PC-3 (cell line): Measurements from ENCODE around the gene RSPO4. TPM values are rescaled to one million over a fixed set of nuclear protein-coding genes. Genes with fewer than 3 reads are reported as not detected.

Experiments used
- ATAC-seq: fragments of 200-7000 bp; cut with Tn5 transposase; 2 replicates; pipeline ENCODE4 v1.9.1; 2020; ENCODE audit warnings: mild to moderate bottlenecking, moderate library complexity
- BruUV-seq: library from RNA; stranded (reverse); fragments of 400-500 nt; replicated peaks from 2 replicates; lab custom pipeline; 2021; lab: Mats Ljungman, UMichigan
- CTCF ChIA-PET: fragments of 300-600 bp; sonication (Branson Sonifier 250); formaldehyde crosslinking; loops from one replicate; lab custom pipeline; 2022; ENCODE audit warnings: antibody characterized with exemption; lab: Charles Lee
- POLR2A ChIA-PET: fragments of 300-600 bp; sonication (Branson Sonifier 250); formaldehyde crosslinking; loops from one replicate; lab custom pipeline; 2022; ENCODE audit warnings: antibody characterized with exemption; ENCODE audit not compliant: unreplicated experiment; lab: Charles Lee
- DNase-seq: peaks from one replicate; pipeline ENCODE4 v3.0.0-alpha.2; 2015
- H2AFZ ChIP-seq: fragments of 300-600 bp; sonication (generic); 2 replicates; pipeline ENCODE4 v1.6.0; 2016; ENCODE audit warnings: antibody characterized with exemption, low read length
- H3F3A ChIP-seq: fragments of 300-600 bp; sonication (generic); one replicate; pipeline ENCODE4 v1.6.0; 2017; ENCODE audit warnings: antibody characterized with exemption, low read length, control low read depth, mild to moderate bottlenecking; ENCODE audit not compliant: unreplicated experiment
- H3K27ac ChIP-seq: fragments of 300-600 bp; sonication (generic); 2 replicates; pipeline ENCODE4 v1.5.1; 2016; ENCODE audit warnings: mild to moderate bottlenecking, low read length
- H3K27me3 ChIP-seq: fragments of 300-600 bp; sonication (generic); 2 replicates; pipeline ENCODE4 v1.6.1; 2016; ENCODE audit warnings: low read length, mixed read lengths
- H3K36me3 ChIP-seq: fragments of 300-600 bp; sonication (generic); 2 replicates; pipeline ENCODE4 v1.6.1; 2016; ENCODE audit warnings: low read depth, mixed run types, low read length, mixed read lengths
- H3K4me1 ChIP-seq: fragments of 300-600 bp; sonication (generic); 2 replicates; pipeline ENCODE4 v1.5.1; 2016; ENCODE audit warnings: low read length; ENCODE audit not compliant: insufficient read depth
- H3K4me2 ChIP-seq: fragments of 300-600 bp; sonication (generic); 2 replicates; pipeline ENCODE4 v1.6.0; 2016; ENCODE audit warnings: low read length
- H3K4me3 ChIP-seq: fragments of 300-600 bp; sonication (generic); 2 replicates; pipeline ENCODE4 v1.5.1; 2016; ENCODE audit warnings: mild to moderate bottlenecking, low read length, mixed read lengths
- H3K79me2 ChIP-seq: fragments of 300-600 bp; sonication (generic); 2 replicates; pipeline ENCODE4 v1.6.1; 2017; ENCODE audit warnings: low read length, mixed read lengths
- H3K9ac ChIP-seq: fragments of 300-600 bp; sonication (generic); 2 replicates; pipeline ENCODE4 v1.6.0; 2016; ENCODE audit warnings: mild to moderate bottlenecking, low read length
- H3K9me2 ChIP-seq: fragments of 300-600 bp; sonication (generic); replicated peaks from 2 replicates; pipeline ENCODE4 v1.6.1; 2016; ENCODE audit warnings: mixed run types, low read length, mixed read lengths
- H3K9me3 ChIP-seq: fragments of 300-600 bp; sonication (generic); 2 replicates; pipeline ENCODE4 v1.6.1; 2016; ENCODE audit warnings: low read length, mixed read lengths
- H4K20me1 ChIP-seq: fragments of 300-600 bp; sonication (generic); 2 replicates; pipeline ENCODE4 v1.6.1; 2016; ENCODE audit warnings: low read length, mixed read lengths
- EZH2 ChIP-seq: fragments of 300-600 bp; sonication (generic); IDR thresholded peaks from one replicate; pipeline ENCODE4 v1.6.1; 2017; ENCODE audit warnings: antibody characterized with exemption, mild to moderate bottlenecking, low read length; ENCODE audit not compliant: unreplicated experiment
- EZH2phosphoT487 ChIP-seq: fragments of 300-600 bp; sonication (generic); IDR thresholded peaks from 2 replicates; pipeline ENCODE4 v1.6.1; 2018; ENCODE audit warnings: mild to moderate bottlenecking, antibody characterized with exemption, low read length, borderline replicate concordance
- intact Hi-C: fragments of 100-400 bp; cut with micrococcal nuclease; formaldehyde crosslinking; loops from 2 replicates; pipeline ENCODE4 v1.9.0; 2023
- total RNA-seq: library from RNA; depleted of rRNA; stranded (reverse); fragments of >200 nt; gene quantifications from 2 replicates; pipeline ENCODE4 v1.2.3, GENCODE V29; 2014
- TF ChIP-seq, protein P1 (sequence below): fragments of 300-600 bp; sonication (generic); conservative IDR thresholded peaks from 2 replicates; pipeline ENCODE4 v1.5.1; 2017; ENCODE audit warnings: antibody characterized with exemption, low read depth, mild to moderate bottlenecking, low read length

The RSPO4 gene
- total RNA-seq, 1 experiment from 2014 or later = not detected

DNA sequence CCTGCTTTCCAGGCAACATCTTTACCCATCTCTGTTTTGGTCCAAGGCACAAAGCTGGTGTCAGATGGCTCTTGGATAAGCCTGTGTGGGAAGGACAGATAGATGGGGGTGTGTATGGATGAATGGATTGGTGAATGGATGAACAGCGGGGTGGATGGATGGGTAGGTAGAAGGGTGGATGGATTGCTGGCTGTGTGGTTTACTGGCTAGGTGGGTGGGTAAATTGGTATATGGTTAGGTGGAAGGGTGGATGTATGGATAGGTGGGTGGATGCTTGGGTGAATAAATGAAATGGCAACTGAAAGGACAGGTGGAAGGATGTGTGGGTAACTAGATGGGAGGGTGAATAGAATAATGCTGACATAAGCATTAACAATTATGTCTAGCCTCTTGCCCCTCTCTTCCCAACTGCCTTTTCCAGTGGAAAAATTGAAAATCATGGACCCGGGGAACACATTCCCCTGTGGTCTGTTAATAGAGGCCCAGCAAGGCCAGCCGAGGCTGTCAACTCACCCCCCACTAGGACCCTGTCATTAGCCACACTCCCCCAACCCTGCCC, 43.8 kb upstream of the RSPO4 start:
- TF ChIP-seq EZH2phosphoT487 (no peak), EZH2 (no peak)
- TF ChIP-seq, protein P1, sequence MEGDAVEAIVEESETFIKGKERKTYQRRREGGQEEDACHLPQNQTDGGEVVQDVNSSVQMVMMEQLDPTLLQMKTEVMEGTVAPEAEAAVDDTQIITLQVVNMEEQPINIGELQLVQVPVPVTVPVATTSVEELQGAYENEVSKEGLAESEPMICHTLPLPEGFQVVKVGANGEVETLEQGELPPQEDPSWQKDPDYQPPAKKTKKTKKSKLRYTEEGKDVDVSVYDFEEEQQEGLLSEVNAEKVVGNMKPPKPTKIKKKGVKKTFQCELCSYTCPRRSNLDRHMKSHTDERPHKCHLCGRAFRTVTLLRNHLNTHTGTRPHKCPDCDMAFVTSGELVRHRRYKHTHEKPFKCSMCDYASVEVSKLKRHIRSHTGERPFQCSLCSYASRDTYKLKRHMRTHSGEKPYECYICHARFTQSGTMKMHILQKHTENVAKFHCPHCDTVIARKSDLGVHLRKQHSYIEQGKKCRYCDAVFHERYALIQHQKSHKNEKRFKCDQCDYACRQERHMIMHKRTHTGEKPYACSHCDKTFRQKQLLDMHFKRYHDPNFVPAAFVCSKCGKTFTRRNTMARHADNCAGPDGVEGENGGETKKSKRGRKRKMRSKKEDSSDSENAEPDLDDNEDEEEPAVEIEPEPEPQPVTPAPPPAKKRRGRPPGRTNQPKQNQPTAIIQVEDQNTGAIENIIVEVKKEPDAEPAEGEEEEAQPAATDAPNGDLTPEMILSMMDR = no peak
- Histone ChIP-seq H3K4me2 (no peak overlapping the region), H3K9me3 (no peaks in the 10 kb centered on the region), H3K36me3 (no peaks in the 10 kb centered on the region), H3K27me3 (peaks cover 55% of the 10 kb centered on the region), H4K20me1 (no peaks in the 10 kb centered on the region), H3K79me2 (no peaks in the 10 kb centered on the region), H3K27ac (no peak overlapping the region), H3K9ac (no peak overlapping the region), H2AFZ (no peak overlapping the region), H3K9me2 (no peaks in the 10 kb centered on the region), H3K4me3 (no peak overlapping the region), H3K4me1 (no peaks in the 10 kb centered on the region), H3F3A (no peaks in the 10 kb centered on the region)
- ChIA-PET POLR2A (no interaction called here), CTCF (no interaction called here)
- no TSS peak for BruUV-seq
- intact Hi-C loops = no loop called here
- ATAC-seq (no peak), DNase-seq (no peak)

GRCh38 chr20:1041845-1042390, 39.8 kb upstream of the RSPO4 start:
- Histone ChIP-seq H3K9ac (no peak overlapping the region), H3K27me3 (peaks cover 61% of the 10 kb centered on the region), H3K9me3 (no peaks in the 10 kb centered on the region), H2AFZ (no peak overlapping the region), H3F3A (no peaks in the 10 kb centered on the region), H3K4me1 (no peaks in the 10 kb centered on the region), H3K4me2 (no peak overlapping the region), H3K27ac (no peak overlapping the region), H3K4me3 (no peak overlapping the region), H3K36me3 (no peaks in the 10 kb centered on the region), H3K79me2 (no peaks in the 10 kb centered on the region), H4K20me1 (no peaks in the 10 kb centered on the region), H3K9me2 (no peaks in the 10 kb centered on the region)
- DNase-seq (no peak), ATAC-seq (no peak)
- no peak for TF ChIP-seq EZH2phosphoT487
- no peak for TF ChIP-seq EZH2
- TF ChIP-seq, protein P1 = no peak
- intact Hi-C loops = no loop called here
- BruUV-seq = no TSS peak
- CTCF ChIA-PET = interaction anchor here (0.7 kb wide), 1 partner anchor 924 kb away, joined by 3 read pairs; no protein-coding TSS in a partner anchor
- POLR2A ChIA-PET = no interaction called here

DNA sequence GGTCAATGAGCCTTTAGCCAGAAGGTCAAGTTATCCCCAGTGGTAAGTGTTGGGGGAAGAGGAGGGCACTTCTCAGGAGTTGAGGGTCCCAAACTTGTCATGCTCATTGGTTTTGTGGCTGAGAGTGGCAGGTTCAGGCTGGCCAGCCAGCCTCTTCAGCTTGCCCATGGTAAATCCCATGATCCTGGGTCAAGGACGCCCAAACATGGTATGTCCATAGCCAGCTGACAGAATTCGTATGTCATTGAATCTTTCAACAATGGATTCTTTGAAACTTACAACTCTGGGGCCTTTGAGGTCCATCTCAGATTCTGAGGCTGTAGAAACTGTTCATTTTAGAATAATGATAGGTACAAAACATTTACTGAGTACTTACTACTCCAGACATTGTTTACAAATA, 36.1 kb upstream of the RSPO4 start:
- no peaks in the 10 kb centered on the region for H3K4me1 ChIP-seq
- H3K9ac ChIP-seq = no peak overlapping the region
- no peak overlapping the region for H3K4me2 ChIP-seq
- TF ChIP-seq, protein P1 = no peak
- no peak for TF ChIP-seq EZH2
- no peak for TF ChIP-seq EZH2phosphoT487
- H3K79me2 ChIP-seq = no peaks in the 10 kb centered on the region
- no peaks in the 10 kb centered on the region for H3K9me3 ChIP-seq
- H2AFZ ChIP-seq = no peak overlapping the region
- H3K27ac ChIP-seq = no peak overlapping the region
- H3K9me2 ChIP-seq = no peaks in the 10 kb centered on the region
- CTCF ChIA-PET = no interaction called here
- no peak overlapping the region for H3K4me3 ChIP-seq
- no peaks in the 10 kb centered on the region for H3K36me3 ChIP-seq
- POLR2A ChIA-PET = no interaction called here
- BruUV-seq = no TSS peak
- H4K20me1 ChIP-seq = no peaks in the 10 kb centered on the region
- intact Hi-C loops = no loop called here
- peaks cover 62% of the 10 kb centered on the region for H3K27me3 ChIP-seq
- ATAC-seq = no peak
- no peak for DNase-seq
- H3F3A ChIP-seq = no peaks in the 10 kb centered on the region
